Psoas muscle (tissue), 8 donors: Measurements from ENCODE around the gene UGP2. TPM values are rescaled to one million over a fixed set of nuclear protein-coding genes. Genes with fewer than 3 reads are reported as not detected.
"Not testable (repeated sequence)": the region's sequence is repeated elsewhere in the genome, so short reads cannot be mapped to it uniquely, and the experiment has no call there.

Experiments
- ATAC-seq, 4 donors: fragments of 200-7000 bp; cut with Tn5 transposase; one replicate each; pipeline ENCODE4 v1.9.1; 2020; ENCODE audit warnings: moderate library complexity in 3 of 4, mild to moderate bottlenecking in 2 of 4
- DNase-seq, 2 donors: peaks; one replicate each; pipeline ENCODE4 v3.0.0-alpha.2; 2020
- H3K27ac ChIP-seq: fragments of 200-600 bp; one replicate; pipeline ENCODE4 v1.8.0; 2022
- H3K27me3 ChIP-seq, 3 donors: fragments of 200-600 bp in 1 of 3; one replicate each; pipeline versions ENCODE4 v1.6.1 to v1.8.0; 2013 to 2022; ENCODE audit warnings: low read length in 2 of 3, mild to moderate bottlenecking in 2 of 3, moderate library complexity in 1 of 3; ENCODE audit not compliant: insufficient read depth in 3 of 3
- H3K36me3 ChIP-seq, 2 donors: fragments of 200-600 bp in 1 of 2; one replicate each; pipeline versions ENCODE4 v1.6.1 to v1.8.0; 2013 to 2022; ENCODE audit warnings: low read depth in 1 of 2, mild to moderate bottlenecking in 1 of 2, moderate library complexity in 1 of 2; ENCODE audit not compliant: insufficient read depth in 1 of 2
- H3K4me1 ChIP-seq: fragments of 200-600 bp; one replicate; pipeline ENCODE4 v1.8.0; 2022
- H3K4me3 ChIP-seq: fragments of 200-600 bp; one replicate; pipeline ENCODE4 v1.8.0; 2022; ENCODE audit warnings: mild to moderate bottlenecking
- H3K9me3 ChIP-seq: fragments of 200-600 bp; one replicate; pipeline ENCODE4 v1.8.0; 2022
- CTCF ChIP-seq: fragments of 200-600 bp; IDR thresholded peaks from one replicate; pipeline ENCODE4 v1.8.0; 2022; ENCODE audit warnings: antibody characterized with exemption
- WGBS, 3 donors: extraction: QIAGEN DNeasy Blood & Tissue Kit; methylation state at CpG; one replicate each; pipeline versions ENCODE4 v1.1.6 to v1.1.7; 2013; 5-methylcytosine and 5-hydroxymethylcytosine counted together
- intact Hi-C, 2 donors: fragments of 100-400 bp; cut with DNase I; formaldehyde crosslinking; loops; one replicate each; pipeline versions ENCODE4 v1.11.0 to v1.14.2; 2022
- polyA plus RNA-seq, 3 donors: library from polyadenylated mRNA; stranded (reverse); fragments of 200-250 nt; gene quantifications; one replicate each; pipeline ENCODE4 v1.2.3, GENCODE V29; 2013
- total RNA-seq, 4 donors: library from RNA; stranded (reverse); fragmentation: NEBNext Ultra II Directional in 2 of 4; extraction: Animal tissue kit (Norgen Biotek cat#: 25700) in 2 of 4; gene quantifications; one replicate each; pipeline versions ENCODE4 v1.2.1 to v1.2.4, GENCODE V29; 2021 to 2023
- donor health status: healthy with polysubstance abuse.
- donor health status: DM: no; HTN: no; CAD: no; lungs with moderate emphysema.
- donor health status: Bipolar disorder and iron deficiency.
- donor health status: healthy.
- donor health status: DM: yes; HTN: yes; CAD: no.
- donor health status: DM: no; HTN: no; CAD: no.
- donor health status: DM: no; HTN: no; CAD: no.
- donor health status: DM: yes; HTN: yes; CAD: no.

UGP2 gene
- total and polyA plus RNA-seq, 7 donors, result 391 to 903 (median 520) TPM

GRCh38 chr2:63801455-63801854 is 40.2 kb upstream of the UGP2 start:
- Histone ChIP-seq H3K4me3 (no peak overlapping the region), H3K9me3 (no peaks in the 10 kb centered on the region), H3K27ac (no peak overlapping the region), H3K36me3 (no peaks in the 10 kb centered on the region), H3K27me3 (no peaks in the 10 kb centered on the region), H3K4me1 (no peaks in the 10 kb centered on the region)
- ATAC-seq (no peak), DNase-seq (no peak)
- no peak for TF ChIP-seq CTCF
- intact Hi-C loops, result no loop called here
- 93 to 99% (median 93%) methylated on average over 6 of the region's 6 CpGs for WGBS, 3 donors

GRCh38 chr2:63805412-63805811 is 36.3 kb upstream of the UGP2 start:
- H3K4me1 ChIP-seq, result no peaks in the 10 kb centered on the region
- no peak for DNase-seq
- no peak for ATAC-seq
- H3K27me3 ChIP-seq, result no peaks in the 10 kb centered on the region
- no peak for TF ChIP-seq CTCF
- H3K9me3 ChIP-seq, result no peaks in the 10 kb centered on the region
- no peak overlapping the region for H3K27ac ChIP-seq
- H3K36me3 ChIP-seq, result no peaks in the 10 kb centered on the region
- H3K4me3 ChIP-seq, result no peak overlapping the region
- intact Hi-C loops, result no loop called here

GRCh38 chr2:63808036-63808435 is 33.7 kb upstream of the UGP2 start:
- WGBS, 3 donors, result 92 to 94% (median 93%) methylated on average over 1 of the region's 6 CpGs
- intact Hi-C loops, H3K27me3 ChIP-seq, H3K4me3 ChIP-seq, H3K36me3 ChIP-seq, H3K4me1 ChIP-seq, ATAC-seq, H3K9me3 ChIP-seq, DNase-seq, H3K27ac ChIP-seq: not testable (repeated sequence)

GRCh38 chr2:63808911-63809310 is 32.8 kb upstream of the UGP2 start:
- H3K27ac ChIP-seq, H3K36me3 ChIP-seq, H3K9me3 ChIP-seq, ATAC-seq, intact Hi-C loops, H3K4me1 ChIP-seq, H3K27me3 ChIP-seq, H3K4me3 ChIP-seq: not testable (repeated sequence)
- peak in 1 of 2 donors; percentile 49 for DNase-seq
- 92 to 98% (median 93%) methylated on average over 20 to 29 of the region's 29 CpGs for WGBS, 3 donors

- Histone ChIP-seq H3K36me3 (no peaks in the 10 kb centered on the region), H3K27me3 (no peaks in the 10 kb centered on the region), H3K27ac (no peak overlapping the region), H3K4me3 (no peak overlapping the region), H3K9me3 (no peaks in the 10 kb centered on the region), H3K4me1 (peaks cover 13% of the 10 kb centered on the region)
- DNase-seq (no peak), ATAC-seq (no peak)
- TF ChIP-seq CTCF, result no peak
- 95 to 99% (median 96%) methylated on average over 3 of the region's 3 CpGs for WGBS, 3 donors
- intact Hi-C loops, result no loop called here
These were observed 30.6 kb upstream of the UGP2 start for GRCh38 chr2:63811063-63811462.

- WGBS, 3 donors, result 97 to 99% (median 98%) methylated on average over 7 of the region's 7 CpGs
These were observed 29.8 kb upstream of the UGP2 start for GRCh38 chr2:63811870-63812269.

More at GRCh38 chr2:63811870-63812269, 29.8 kb upstream of the UGP2 start:
- H3K27me3 ChIP-seq, DNase-seq, H3K9me3 ChIP-seq, H3K36me3 ChIP-seq, H3K4me3 ChIP-seq, H3K27ac ChIP-seq, ATAC-seq, intact Hi-C loops: not testable (repeated sequence)
- H3K4me1 ChIP-seq, result peaks cover 13% of the 10 kb centered on the region
